ENCODE results near the gene HIVEP3.
"Not testable (repeated sequence)": the region's sequence is repeated elsewhere in the genome, so short reads cannot be mapped to it uniquely, and the experiment has no call there.

HIVEP3 gene

DNA sequence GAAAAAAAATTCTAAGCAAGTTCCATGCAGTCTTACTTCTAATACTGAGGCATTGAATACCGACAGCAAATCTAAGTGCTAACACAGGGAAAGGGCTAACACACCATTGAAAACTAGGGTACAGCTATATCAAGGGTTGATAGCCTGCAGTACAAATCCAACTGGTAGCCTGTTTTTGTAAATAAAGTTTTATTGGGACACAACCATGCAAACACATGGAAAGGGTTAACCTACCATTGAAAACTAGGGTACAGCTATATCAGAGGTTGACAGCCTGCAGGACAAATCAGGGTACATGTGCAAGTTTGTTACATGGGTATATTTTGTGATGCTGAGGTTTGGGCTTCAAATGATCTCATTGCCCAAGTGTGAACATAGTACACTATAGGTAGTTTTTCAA lies 212.9 kb downstream of the HIVEP3 start:
- DNase-seq, result no peak

DNA sequence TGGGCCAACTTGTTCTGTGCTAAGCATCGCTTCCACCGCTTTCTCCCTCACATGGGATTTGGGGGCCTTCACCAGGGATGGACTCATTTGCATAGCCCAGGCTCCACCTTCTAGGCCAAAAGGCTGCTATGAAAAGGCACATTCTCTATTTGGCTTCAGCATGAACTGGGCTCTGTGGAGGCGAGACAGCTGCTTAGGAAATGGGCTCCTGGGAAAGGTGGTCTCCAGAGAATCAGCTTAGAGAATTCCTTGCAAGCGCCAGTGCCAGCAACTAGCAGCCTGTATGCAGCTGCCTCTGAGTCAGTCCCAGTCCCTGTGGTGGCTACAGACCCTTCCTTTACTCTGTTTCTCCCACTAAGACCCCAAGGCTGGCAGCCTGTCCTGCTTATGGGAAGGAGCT lies 214.5 kb downstream of the HIVEP3 start:
- no peak for DNase-seq

DNA sequence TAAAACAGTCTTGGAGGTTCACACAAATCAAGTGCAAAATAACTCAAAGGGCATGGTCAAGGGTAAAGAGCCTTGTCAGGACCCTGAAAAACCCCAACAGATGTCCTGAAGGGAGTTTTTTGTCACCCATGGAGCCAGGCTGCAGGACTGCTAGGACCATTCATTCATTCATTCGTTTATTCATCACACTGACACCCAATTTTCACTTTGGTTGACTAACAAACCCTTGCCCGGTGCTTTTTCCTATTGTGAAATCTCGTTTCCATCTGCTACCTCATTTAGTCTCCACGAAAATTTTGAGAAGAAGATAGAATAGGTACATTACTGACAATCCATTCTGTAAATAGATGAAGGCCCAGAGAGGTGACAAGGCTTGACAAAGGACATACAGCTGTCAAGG lies 216.0 kb downstream of the HIVEP3 start:
- DNase-seq, result no peak

DNA sequence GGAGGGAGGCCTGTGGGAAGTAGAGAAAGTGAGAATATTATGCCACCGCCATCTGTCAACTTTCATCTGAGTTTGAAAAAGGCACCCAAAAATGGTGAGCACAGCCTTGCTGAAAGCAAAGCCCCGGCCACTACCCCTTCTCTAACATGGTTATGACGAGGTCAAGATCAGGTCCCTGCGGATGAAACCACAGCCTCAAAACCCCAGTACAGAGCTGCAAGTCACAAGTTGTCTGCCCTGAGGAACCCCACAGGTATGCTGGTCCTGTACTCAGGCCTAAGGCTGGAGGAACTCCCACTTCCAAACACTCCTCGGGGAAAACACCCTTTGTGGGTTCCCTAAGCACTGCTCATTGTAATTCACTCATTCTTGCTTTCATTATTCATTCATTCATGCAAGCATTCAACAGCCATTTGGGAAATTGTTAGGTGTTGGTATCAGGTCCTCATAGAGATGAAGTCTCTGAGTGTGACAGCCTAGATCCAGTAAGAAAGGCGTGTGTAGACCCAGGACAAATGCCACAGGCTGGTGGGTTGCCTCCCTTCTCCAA lies 217.7 kb downstream of the HIVEP3 start:
- DNase-seq, result no peak

DNA sequence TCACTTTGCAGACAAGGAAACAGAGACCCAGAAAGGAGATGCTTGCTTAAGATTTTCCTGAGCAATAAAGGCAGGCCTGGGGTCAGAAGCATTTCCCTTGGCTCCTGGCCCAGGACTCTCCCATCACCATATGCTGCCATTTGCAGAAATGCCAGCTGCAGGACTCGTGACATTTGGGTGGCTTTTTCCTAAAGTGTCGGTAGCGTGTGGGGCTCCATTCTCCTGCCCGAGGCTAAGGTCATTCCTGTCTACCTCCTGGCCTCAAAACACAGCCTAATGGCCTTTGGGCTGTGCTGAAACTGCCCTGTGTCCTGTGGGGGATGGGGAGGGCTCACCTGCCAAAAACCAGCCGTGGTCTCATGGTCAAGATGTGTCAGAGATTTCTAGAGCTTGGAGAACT lies 218.1 kb downstream of the HIVEP3 start:
- DNase-seq, result no peak

DNA sequence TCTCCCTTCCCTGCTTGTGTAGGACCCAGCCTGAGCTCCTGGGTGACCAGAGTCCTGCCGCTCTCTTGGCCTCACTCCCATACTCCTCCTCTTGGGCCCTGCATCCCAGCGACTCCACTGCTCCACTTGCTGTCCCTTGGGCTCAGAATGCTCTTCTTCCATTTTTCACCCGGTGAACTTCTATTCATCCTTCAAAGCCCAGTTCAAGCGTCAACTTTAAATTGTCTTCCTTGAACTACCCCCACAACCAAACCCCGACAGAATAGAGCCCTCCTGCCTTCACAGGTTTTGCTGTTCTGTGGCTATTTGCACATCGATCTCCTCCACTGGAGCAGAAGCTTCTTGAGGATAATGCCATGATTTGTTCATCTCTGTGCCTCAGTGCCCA lies 218.9 kb downstream of the HIVEP3 start:
- no peak for DNase-seq

DNA sequence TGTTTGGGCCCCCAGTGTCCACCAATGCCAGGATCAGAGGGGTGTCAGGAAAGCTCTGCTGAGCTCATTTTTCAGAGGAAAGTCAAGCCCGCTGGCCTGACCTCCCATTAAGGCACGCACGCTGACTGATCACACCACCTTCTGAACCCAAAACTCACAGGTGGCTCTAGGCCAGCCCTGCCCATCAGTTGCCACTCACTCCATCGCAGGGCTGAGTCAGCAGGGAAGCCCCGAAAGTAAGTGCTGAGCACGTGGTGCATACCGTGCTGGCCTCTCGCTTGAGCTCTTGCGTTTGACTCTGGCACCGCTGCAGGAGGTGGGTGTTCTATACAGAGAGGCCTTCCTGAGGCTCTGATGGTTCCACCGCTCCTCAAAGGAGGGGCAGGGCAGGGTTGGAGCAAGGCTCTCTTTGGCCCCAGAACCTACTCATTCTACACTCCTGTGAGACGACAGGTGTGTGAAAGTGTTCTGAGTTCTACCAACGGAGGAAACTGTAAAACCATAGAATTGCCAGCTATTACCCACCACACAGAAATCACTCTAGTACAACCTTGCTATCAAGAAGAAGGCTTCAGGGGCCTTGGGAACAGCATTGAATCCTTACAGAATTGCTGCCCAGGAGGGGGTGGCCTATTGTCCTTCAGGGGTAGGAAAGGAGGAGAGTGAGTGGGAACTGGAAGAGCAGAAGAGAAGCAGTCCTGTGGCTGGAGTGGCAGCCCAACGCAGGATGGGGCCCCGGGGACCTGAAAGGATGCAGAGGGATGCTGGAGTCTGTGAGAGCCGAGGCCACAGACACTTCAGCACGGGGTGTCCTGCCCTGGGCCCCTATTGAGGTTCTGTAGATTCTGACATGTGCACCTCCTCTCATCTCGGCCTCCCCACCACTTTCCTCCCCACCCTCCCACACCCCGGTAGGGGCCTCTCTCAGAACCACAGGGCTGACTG lies 219.5 kb downstream of the HIVEP3 start:
- DNase-seq, result no peak

DNA sequence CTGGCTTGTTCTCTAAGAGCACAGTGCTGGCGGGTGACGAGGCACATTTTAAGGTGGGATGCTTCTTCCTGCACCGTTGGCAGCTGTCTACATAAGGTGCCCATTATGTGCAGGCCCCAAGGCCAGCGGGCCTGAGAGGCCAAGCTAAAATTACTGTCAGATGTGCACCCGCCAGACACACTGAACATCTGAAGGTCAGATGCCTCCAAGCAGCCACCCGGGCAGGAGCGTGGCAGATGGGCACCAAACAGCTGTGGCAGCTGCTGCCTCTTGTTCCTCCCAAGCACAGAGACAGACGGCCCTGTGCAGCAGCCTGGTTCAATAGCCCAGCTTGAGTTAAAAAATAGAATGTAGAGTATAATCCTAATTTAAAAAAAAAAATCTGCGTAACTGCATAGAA lies 222.3 kb downstream of the HIVEP3 start:
- DNase-seq, result no peak

DNA sequence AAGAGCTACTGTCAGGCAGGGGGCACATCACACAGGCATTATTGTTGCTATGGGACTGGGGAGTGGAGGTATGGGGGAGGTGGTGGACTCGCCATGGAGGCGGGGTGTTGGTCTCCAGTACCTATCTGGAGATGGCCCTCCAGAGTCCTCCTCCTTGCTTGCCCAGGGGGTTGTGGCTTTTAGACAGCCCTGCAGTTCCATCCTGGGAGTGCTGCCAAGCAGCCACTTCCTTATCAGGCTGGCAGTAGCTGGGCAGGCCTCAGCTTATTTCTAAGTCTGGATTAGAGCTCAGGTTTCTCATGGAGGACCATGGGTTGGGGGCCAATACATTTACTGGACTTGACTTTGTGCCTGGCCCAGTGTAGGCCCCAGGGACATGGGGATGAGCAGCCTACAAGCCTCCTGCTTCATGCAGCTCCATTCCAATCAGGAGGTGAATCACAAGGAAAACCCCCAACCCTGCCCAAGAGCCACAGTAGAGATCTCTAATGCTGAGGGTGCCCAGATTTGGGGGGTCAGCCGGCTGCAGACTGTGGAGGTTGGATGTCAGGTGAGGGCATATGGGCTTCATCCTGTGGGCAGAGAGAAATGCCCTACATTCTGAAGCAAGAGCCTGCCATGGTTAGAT lies 223.5 kb downstream of the HIVEP3 start:
- no peak for DNase-seq

DNA sequence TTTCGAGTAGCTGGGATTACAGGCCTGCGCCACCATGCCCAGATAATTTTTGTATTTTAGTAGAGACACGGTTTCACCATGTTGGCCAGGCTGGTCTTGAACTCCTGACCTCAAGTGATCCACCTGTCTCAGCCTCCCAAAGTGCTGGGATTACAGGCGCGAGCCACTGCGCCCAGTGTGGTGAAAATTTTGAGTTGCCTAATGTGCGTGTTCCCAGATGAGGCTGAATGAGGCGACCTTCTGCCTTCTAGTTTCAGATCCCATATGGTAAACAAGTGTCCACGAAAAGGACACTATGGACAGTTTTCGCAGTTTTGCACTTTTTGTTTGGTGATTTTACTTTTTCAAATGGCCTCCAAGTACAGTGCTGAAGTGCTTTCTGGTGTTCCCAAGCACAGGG lies 226.8 kb downstream of the HIVEP3 start:
- not testable (repeated sequence) for DNase-seq

DNA sequence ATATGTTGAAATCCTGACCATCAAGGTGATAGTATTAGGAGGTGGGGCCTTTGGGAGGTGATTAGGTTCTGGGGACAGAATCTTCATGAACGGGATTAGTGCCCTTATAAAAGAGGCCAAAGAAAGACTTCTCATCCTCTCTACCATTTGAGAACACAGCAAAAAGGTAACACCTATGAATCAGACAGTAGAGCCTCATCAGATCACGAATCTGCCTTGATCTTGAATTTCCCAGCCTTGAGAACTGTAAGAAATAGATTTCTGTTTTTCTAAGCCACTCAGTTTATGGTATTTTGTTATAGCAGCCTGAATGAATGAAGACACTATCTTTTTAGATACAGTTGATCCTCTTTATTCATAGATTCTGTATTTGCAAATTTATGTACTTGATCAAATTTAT lies 227.3 kb downstream of the HIVEP3 start:
- no peak for DNase-seq

DNA sequence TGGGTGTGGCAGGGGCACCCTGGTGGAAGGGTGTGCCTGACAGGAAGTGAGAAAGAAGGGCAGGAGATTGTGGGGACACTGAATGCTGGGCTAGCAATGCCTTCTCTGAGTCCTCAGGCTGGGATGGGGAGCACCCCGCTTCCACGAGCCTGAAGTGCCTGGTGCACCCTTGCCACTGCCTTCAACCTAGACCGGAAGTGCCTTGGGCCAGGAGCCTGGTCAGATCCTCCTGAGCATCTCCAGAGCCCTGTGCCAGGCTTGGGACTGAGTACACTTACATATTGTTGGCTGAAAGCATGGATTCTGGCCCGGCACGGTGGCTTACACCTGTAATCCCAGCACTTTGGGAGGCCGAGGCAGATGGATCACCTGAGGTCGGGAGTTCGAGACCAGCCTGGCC lies 228.4 kb downstream of the HIVEP3 start:
- no peak for DNase-seq

DNA sequence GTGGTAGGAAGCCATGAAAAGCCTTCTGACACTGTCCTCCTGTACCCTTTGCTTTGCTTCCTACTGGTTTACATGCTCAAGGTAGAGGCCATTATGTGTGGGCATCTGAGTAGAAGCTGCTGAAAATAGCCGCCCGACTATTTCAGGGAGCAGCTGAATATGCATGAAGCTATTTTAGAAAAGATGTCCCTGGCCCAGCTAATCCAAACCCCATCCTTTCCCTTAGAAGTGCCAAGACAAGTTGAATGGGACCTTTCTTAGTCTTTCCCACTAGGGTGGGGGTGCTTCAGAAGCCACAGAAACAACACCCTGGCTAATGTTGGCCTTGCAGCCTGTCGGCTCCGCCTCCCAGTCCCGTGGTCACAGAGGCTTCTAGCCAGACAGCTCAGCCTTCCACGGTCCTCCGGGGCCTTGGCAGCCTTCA lies 229.2 kb downstream of the HIVEP3 start:
- DNase-seq, result no peak

DNA sequence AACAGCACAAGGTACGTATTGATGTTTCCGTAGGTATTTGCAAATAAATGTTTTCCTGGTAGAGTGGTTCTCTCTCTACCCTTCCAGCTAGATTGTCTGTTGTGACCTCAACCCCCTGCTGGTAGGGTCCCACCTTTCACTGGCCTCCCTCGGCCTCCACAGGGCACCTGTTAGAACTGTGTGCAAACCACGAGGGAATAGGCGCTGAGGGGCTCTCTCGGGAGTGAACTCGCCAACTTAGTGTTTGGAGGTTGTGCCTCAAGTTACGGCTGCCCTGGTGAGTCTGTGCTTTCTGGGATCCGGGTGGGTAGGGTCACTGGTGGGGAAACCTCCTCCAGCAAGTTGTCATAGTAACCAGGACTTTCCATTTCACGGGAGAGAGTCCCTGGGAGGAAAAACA lies 229.6 kb downstream of the HIVEP3 start:
- no peak for DNase-seq

DNA sequence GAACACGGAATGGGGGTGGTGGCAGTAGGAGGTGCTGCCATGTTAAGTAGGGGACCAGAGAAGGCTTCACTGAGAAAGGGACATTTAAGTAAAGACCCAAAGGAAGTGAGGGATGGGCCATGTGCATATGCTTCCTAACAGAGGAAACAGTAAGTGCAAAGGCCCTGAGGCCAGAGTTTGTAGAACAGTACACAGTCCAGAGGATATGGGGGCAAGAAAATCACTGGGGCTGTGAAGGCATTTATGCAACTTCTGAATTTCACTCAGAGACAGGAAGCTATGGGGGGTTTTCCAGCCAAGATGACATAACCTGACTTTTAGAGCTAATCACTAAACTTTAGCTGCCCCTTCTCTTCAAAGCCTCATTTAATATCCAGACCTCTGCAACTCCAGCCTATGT lies 231.7 kb downstream of the HIVEP3 start:
- no peak for DNase-seq

DNA sequence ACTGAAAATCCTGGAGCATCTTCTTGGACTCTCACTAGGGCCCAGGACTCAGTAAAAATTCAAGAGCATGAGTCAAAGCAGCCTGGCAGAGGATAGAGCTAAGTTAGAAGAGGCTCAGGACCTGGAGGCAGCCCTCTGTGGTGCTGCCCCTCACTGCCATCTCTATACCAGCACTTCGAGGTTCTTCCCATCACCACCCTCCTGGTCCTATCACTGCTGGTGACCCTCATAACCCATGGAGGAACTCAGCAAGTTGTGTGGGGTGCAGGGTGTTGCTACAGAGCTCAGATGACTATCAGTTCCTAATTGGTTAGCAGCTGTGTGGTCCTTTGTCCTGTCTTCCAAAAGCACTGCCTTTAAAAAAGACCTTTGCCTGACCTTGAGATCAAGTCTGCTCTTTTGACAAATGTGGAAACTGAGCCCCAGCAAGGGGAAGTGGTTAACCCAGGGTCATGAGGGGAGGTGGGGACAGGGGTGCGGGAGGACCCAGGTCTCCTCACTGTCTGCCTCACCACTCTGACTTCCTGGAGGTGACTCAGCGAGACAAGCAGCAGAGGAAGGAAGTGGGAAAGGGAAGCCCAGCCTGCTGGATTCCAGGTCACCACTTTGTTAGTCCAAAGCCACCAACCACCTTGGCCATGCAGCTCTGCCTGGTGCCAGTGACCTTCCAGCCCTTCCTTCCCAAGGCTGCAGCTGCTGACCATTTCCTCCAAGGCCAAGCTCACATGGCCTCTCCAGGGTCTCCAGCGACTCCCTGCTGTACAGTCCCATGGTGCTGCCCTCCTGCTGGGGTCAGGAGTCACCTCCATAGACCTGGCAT lies 234.8 kb downstream of the HIVEP3 start:
- DNase-seq, result no peak

DNA sequence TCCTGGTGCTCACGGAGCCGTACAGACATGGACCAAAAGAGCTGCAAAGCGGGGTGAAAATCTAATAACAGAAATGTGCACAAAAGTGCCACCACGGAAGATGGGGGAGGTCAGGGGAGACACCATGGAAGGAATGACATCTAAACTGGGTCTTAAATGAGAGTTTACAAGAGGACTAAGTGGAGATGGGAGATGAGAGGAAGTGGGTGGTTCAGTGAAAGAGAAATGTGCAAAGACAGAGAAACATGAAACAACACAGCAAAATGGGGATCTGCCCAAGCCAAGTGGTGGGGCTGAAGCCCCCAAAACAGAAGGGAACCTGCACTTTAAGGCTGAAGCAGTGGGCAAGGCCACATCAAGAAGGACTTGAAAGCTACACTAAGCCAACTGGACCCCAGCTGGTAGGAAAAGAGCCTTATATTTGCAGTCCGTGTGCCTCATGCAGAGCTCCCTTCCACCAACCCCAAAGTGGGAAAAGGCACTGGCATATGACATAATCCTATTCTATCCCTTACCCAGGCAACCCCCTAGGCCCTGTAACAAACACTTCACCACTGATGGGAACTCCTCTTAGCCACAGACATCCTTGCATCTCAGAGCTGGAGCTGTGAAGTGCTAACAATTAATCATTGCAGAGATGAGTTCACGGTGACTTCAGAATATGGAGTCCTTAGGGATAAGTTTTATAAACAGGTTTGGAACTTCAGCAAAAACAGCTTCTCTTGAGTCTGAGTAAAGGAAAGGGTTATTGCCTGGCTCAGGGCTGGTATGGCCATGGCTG lies 235.7 kb downstream of the HIVEP3 start:
- DNase-seq, result no peak

DNA sequence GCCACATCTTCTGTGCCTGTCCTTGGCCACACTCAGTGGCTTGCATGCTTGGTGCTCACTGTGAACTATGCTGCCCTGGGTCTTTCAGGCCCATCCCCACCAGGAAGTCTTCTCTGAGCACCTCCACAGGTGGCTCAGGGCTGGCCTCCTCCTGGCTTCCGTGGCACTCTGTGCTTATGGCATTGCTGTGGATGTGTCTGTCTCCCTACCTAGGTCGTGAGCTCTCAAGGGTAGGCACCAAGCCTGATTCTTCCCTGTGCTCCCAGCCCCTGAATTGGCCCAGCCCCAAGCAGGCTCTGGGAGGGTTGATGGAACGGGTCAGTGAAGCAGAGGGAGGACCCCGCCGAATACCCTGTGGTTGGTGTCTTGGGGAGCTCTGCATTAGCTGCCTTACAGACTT lies 236.6 kb downstream of the HIVEP3 start:
- no peak for DNase-seq

DNA sequence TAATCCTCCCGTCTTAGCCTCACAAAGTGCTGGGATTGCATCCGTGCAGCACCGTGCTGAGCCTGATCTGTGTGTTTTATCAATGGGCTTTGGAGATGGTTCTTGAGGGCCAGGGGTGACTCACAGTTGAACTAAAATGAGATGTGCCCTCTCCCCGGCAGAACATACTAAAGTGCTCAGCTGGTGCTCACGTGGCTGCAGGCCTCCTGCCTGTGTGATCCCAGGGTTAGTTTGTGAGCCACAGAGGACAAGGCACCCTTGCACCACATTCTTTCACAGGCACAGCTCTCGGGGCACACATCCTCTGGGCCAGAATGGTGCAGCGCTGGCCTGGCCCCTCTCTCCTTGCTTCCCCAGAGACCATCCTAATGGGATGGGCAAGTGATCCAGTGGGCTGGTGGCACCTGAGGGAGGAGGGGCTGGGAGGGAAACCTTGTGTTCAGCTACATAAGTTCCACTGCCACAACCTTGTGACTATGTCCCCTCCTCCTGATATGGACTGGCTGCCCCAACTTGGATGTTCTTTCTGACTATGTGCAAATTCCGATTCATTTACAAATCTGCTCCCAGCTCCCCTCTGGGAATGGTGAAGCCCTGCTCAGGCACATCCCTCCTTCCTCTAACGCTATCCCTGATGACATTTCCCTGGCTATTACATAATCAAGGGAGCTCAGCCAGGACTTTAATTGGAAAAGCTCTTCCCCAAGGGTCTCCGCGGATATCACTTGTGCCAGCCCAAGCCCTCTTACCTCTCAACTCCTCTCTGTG lies 237.2 kb downstream of the HIVEP3 start:
- DNase-seq, result no peak

DNA sequence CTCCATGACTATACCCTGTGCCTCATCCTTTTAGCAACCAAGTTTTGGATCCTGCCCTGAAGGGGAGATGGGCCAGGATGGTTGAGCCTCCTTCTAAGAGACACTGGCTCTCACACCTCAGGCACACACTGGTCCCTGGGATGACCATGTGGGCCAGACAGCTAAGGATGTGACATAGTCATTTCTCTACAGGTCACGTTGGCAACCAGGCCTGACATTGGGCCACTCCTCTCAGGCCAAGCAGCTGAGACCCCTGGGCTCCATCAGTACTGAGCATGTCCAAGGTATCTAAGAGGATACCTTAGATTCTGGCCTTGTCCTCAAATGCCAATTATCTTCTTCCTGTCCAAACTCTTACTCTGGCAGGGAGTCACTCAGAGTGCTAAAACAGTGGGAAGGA lies 238.7 kb downstream of the HIVEP3 start:
- no peak for DNase-seq

DNA sequence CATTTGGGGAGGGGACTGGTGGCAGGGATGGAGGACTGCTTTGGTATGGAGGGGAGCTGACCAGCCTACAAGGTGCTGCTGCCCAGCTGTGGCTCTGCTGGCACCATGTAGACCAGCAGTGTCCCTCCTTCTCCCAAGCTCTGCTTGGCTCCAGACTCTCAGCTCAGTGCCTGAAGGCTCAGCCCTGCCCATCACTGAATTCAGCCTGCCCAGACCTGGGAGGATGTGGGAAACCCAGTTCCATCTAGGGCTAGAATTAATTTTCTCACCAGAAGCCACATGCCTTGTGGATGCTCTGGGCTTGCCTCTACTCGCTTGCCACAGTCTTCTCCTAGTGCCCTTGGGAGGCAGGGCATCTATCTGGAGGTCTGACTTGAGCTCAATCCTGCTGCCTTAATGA lies 239.2 kb downstream of the HIVEP3 start:
- DNase-seq, result no peak

Data from SIG-M5 (cell line).